Measurements from ENCODE around the gene WDR81. TPM values are rescaled to one million over a fixed set of nuclear protein-coding genes. Genes with fewer than 3 reads are reported as not detected.
"Not testable (repeated sequence)": the region's sequence is repeated elsewhere in the genome, so short reads cannot be mapped to it uniquely, and the experiment has no call there.

The WDR81 gene
- total and polyA plus RNA-seq, 4 donors = 26.0 to 51.9 (median 33.2) TPM

GRCh38 chr17:1762901-1763898 lies 38.7 kb downstream of the WDR81 start:
- H3K27me3 ChIP-seq (ENCODE audit: control insufficient read depth in 3 of 3, insufficient read depth in 3 of 3, low read length in 2 of 3) = no peaks in the 10 kb centered on the region
- peak overlapping the region; percentile 11 to 47 for H3K9ac ChIP-seq (ENCODE audit: insufficient read depth in 1 of 2, low read length in 2 of 2)
- TF ChIP-seq CTCF (IDR thresholded peaks at IDR 0.05; ENCODE audit: control extremely low read depth, extremely low read depth) = no peak
- no peak overlapping the region for H3K4me3 ChIP-seq
- WGBS, 2 donors = 65 to 67% methylated on average over 22 of the region's 22 CpGs
- ATAC-seq (ENCODE audit: insufficient read depth, low FRiP score) (no peak), DNase-seq (peak; percentile 45 to 65 (median 49))
- H3K27ac ChIP-seq (ENCODE audit: low read depth in 1 of 2, low read length in 1 of 2) = peak overlapping the region; percentile 17 to 66
- peaks cover 0 to 29% (median 9%) of the 10 kb centered on the region in 5 donors for H3K4me1 ChIP-seq (ENCODE audit: control insufficient read depth in 5 of 5, insufficient read depth in 5 of 5, low read length in 5 of 5)
- H3K36me3 ChIP-seq (ENCODE audit: control insufficient read depth in 4 of 4, insufficient read depth in 4 of 4, low read length in 4 of 4) = no peaks in the 10 kb centered on the region
- H3K9me3 ChIP-seq (ENCODE audit: control insufficient read depth in 4 of 4, insufficient read depth in 3 of 4, low read length in 3 of 4) = no peaks in the 10 kb centered on the region

GRCh38 chr17:1764284-1764683 lies 39.8 kb downstream of the WDR81 start:
- no peak for TF ChIP-seq CTCF (IDR thresholded peaks at IDR 0.05; ENCODE audit: control extremely low read depth, extremely low read depth)
- peaks cover 0 to 29% (median 9%) of the 10 kb centered on the region in 5 donors for H3K4me1 ChIP-seq (ENCODE audit: control insufficient read depth in 5 of 5, insufficient read depth in 5 of 5, low read length in 5 of 5)
- WGBS, 2 donors = 8 to 27% methylated on average over 11 of the region's 11 CpGs

GRCh38 chr17:1764705-1765104 lies 40.2 kb downstream of the WDR81 start:
- WGBS, 2 donors = 81 to 87% methylated on average over 7 of the region's 7 CpGs

More at GRCh38 chr17:1764284-1764683, 39.8 kb downstream of the WDR81 start:
- ATAC-seq (ENCODE audit: insufficient read depth, low FRiP score) = peak; percentile 31
- Histone ChIP-seq H3K9me3 (ENCODE audit: control insufficient read depth in 4 of 4, insufficient read depth in 3 of 4, low read length in 3 of 4) (no peaks in the 10 kb centered on the region), H3K27me3 (ENCODE audit: control insufficient read depth in 3 of 3, insufficient read depth in 3 of 3, low read length in 2 of 3) (no peaks in the 10 kb centered on the region), H3K36me3 (ENCODE audit: control insufficient read depth in 4 of 4, insufficient read depth in 4 of 4, low read length in 4 of 4) (no peaks in the 10 kb centered on the region), H3K27ac (ENCODE audit: low read depth in 1 of 2, low read length in 1 of 2) (peak overlapping the region in 1 of 2 donors; percentile 61), H3K4me3 (no peak overlapping the region), H3K9ac (ENCODE audit: insufficient read depth in 1 of 2, low read length in 2 of 2) (peak overlapping the region in 1 of 2 donors; percentile 26)
- peak; percentile 57 to 72 (median 65) for DNase-seq

GRCh38 chr17:1765576-1765975 lies 41.1 kb downstream of the WDR81 start:
- 95 to 97% methylated on average over 3 of the region's 3 CpGs for WGBS, 2 donors
- no peak for ATAC-seq (ENCODE audit: insufficient read depth, low FRiP score)

More at GRCh38 chr17:1764705-1765104, 40.2 kb downstream of the WDR81 start:
- peak overlapping the region in 1 of 2 donors; percentile 61 for H3K27ac ChIP-seq (ENCODE audit: low read depth in 1 of 2, low read length in 1 of 2)
- not testable (repeated sequence) for ATAC-seq (ENCODE audit: insufficient read depth, low FRiP score); H3K36me3 ChIP-seq (ENCODE audit: control insufficient read depth in 4 of 4, insufficient read depth in 4 of 4, low read length in 4 of 4); H3K27me3 ChIP-seq (ENCODE audit: control insufficient read depth in 3 of 3, insufficient read depth in 3 of 3, low read length in 2 of 3); DNase-seq; H3K4me3 ChIP-seq; H3K9me3 ChIP-seq (ENCODE audit: control insufficient read depth in 4 of 4, insufficient read depth in 3 of 4, low read length in 3 of 4)
- H3K9ac ChIP-seq (ENCODE audit: insufficient read depth in 1 of 2, low read length in 2 of 2) = peak overlapping the region in 1 of 2 donors; percentile 26
- peaks cover 0 to 31% (median 9%) of the 10 kb centered on the region in 5 donors for H3K4me1 ChIP-seq (ENCODE audit: control insufficient read depth in 5 of 5, insufficient read depth in 5 of 5, low read length in 5 of 5)

More at GRCh38 chr17:1765576-1765975, 41.1 kb downstream of the WDR81 start:
- Histone ChIP-seq H3K9me3 (ENCODE audit: control insufficient read depth in 4 of 4, insufficient read depth in 3 of 4, low read length in 3 of 4) (no peaks in the 10 kb centered on the region), H3K27me3 (ENCODE audit: control insufficient read depth in 3 of 3, insufficient read depth in 3 of 3, low read length in 2 of 3) (no peaks in the 10 kb centered on the region), H3K9ac (ENCODE audit: insufficient read depth in 1 of 2, low read length in 2 of 2) (no peak overlapping the region), H3K4me1 (ENCODE audit: control insufficient read depth in 5 of 5, insufficient read depth in 5 of 5, low read length in 5 of 5) (peaks cover 0 to 36% (median 9%) of the 10 kb centered on the region in 5 donors), H3K27ac (ENCODE audit: low read depth in 1 of 2, low read length in 1 of 2) (no peak overlapping the region), H3K36me3 (ENCODE audit: control insufficient read depth in 4 of 4, insufficient read depth in 4 of 4, low read length in 4 of 4) (no peaks in the 10 kb centered on the region), H3K4me3 (no peak overlapping the region)
- no peak for TF ChIP-seq CTCF (IDR thresholded peaks at IDR 0.05; ENCODE audit: control extremely low read depth, extremely low read depth)
- no peak for DNase-seq

Data from lung (tissue), 12 donors.